Measurements from ENCODE around the gene CDSN.

Gene CDSN

DNA sequence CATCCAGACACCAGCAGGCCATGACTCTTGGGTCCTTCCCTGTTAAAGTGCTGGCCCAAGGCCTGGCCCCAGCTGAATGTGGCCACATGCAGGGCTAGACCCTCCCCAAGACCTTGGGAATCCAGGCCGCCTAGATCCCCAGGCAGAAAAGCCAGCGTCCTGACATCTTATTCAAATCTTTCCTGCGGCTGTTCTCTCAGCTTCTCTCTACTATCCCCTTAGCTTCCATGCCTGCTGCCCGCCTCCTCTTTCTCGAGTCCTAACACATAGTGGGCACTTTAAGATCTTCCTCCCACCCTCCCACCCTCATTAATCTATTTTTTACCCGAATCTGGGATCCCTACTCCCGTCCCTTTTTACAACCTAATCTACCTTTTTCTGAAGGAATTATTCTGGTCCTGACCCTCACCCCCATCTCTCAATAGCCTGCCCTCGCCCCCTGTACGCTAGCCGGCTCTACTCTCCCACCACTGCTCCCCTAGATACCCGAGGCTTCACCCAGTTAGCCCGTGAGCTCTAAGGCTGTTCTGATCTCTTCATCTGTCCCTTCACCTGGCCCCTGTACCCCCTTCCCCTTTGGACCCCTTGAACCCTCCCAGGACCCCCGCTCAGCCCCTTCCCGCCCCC, 37.4 kb upstream of the CDSN start, which contains the start of gene CCHCR1:
TSS of gene CCHCR1 (minus strand) at position 290 of the 627 bp plus-strand sequence. CDS start at position 88, 202 bp downstream.
- TF ChIP-seq GABPA (IDR thresholded peaks at IDR 0.05; ENCODE audit: low read depth): no peak
- TF ChIP-seq, protein P1, sequence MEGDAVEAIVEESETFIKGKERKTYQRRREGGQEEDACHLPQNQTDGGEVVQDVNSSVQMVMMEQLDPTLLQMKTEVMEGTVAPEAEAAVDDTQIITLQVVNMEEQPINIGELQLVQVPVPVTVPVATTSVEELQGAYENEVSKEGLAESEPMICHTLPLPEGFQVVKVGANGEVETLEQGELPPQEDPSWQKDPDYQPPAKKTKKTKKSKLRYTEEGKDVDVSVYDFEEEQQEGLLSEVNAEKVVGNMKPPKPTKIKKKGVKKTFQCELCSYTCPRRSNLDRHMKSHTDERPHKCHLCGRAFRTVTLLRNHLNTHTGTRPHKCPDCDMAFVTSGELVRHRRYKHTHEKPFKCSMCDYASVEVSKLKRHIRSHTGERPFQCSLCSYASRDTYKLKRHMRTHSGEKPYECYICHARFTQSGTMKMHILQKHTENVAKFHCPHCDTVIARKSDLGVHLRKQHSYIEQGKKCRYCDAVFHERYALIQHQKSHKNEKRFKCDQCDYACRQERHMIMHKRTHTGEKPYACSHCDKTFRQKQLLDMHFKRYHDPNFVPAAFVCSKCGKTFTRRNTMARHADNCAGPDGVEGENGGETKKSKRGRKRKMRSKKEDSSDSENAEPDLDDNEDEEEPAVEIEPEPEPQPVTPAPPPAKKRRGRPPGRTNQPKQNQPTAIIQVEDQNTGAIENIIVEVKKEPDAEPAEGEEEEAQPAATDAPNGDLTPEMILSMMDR (IDR thresholded peaks at IDR 0.05; ENCODE audit: insufficient read depth, low read length): no peak
- TF ChIP-seq, protein P2, sequence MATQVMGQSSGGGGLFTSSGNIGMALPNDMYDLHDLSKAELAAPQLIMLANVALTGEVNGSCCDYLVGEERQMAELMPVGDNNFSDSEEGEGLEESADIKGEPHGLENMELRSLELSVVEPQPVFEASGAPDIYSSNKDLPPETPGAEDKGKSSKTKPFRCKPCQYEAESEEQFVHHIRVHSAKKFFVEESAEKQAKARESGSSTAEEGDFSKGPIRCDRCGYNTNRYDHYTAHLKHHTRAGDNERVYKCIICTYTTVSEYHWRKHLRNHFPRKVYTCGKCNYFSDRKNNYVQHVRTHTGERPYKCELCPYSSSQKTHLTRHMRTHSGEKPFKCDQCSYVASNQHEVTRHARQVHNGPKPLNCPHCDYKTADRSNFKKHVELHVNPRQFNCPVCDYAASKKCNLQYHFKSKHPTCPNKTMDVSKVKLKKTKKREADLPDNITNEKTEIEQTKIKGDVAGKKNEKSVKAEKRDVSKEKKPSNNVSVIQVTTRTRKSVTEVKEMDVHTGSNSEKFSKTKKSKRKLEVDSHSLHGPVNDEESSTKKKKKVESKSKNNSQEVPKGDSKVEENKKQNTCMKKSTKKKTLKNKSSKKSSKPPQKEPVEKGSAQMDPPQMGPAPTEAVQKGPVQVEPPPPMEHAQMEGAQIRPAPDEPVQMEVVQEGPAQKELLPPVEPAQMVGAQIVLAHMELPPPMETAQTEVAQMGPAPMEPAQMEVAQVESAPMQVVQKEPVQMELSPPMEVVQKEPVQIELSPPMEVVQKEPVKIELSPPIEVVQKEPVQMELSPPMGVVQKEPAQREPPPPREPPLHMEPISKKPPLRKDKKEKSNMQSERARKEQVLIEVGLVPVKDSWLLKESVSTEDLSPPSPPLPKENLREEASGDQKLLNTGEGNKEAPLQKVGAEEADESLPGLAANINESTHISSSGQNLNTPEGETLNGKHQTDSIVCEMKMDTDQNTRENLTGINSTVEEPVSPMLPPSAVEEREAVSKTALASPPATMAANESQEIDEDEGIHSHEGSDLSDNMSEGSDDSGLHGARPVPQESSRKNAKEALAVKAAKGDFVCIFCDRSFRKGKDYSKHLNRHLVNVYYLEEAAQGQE (IDR thresholded peaks at IDR 0.05; ENCODE audit: insufficient replicate concordance, low read depth): no peak
- Histone ChIP-seq H3K27ac (replicated peaks) (peak within 1 kb of the TSS; percentile 72), H3K27me3 (ENCODE audit: insufficient read depth, poor library complexity, severe bottlenecking) (no peaks in the 10 kb centered on the region), H3K4me3 (replicated peaks; ENCODE audit: insufficient read depth, low read length) (peak within 1 kb of the TSS; percentile 88)
- no peak for DNase-seq (ENCODE audit: low read depth in 1 of 2, low spot score in 1 of 2)

DNA sequence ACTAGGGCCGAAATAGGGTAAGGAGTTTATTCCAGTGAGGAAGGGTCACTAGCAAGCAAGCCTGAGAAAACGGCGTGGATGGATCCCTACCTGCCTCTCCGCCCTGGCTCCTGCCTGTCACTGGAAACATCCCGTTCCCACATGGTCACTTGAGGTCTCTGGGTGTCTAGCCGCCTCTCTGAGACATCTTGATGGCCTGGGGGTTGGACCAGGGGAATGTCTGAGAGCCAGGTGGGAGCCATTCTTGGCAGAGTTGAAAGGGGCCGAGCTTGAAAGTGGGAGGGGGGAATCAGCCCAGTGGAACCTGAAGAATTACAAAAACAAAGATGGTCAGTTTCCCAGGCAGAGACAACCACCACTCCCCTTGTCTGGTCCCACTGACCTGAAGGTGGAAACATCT, 36.4 kb upstream of the CDSN start:
- H3K27ac ChIP-seq (replicated peaks): no peak overlapping the region
- no peak overlapping the region for H3K4me3 ChIP-seq (replicated peaks; ENCODE audit: insufficient read depth, low read length)
- no peak for DNase-seq (ENCODE audit: low read depth in 1 of 2, low spot score in 1 of 2)
- TF ChIP-seq POLR2AphosphoS5 (IDR thresholded peaks at IDR 0.05; ENCODE audit: low read depth) (no peak), SPI1 (IDR thresholded peaks at IDR 0.05; ENCODE audit: borderline replicate concordance, low read depth) (no peak), GABPA (IDR thresholded peaks at IDR 0.05; ENCODE audit: low read depth) (no peak)
- TF ChIP-seq, protein P1 (IDR thresholded peaks at IDR 0.05; ENCODE audit: insufficient read depth, low read length): no peak
- TF ChIP-seq, protein P2 (IDR thresholded peaks at IDR 0.05; ENCODE audit: insufficient replicate concordance, low read depth): no peak
- no peaks in the 10 kb centered on the region for H3K27me3 ChIP-seq (ENCODE audit: insufficient read depth, poor library complexity, severe bottlenecking)

DNA sequence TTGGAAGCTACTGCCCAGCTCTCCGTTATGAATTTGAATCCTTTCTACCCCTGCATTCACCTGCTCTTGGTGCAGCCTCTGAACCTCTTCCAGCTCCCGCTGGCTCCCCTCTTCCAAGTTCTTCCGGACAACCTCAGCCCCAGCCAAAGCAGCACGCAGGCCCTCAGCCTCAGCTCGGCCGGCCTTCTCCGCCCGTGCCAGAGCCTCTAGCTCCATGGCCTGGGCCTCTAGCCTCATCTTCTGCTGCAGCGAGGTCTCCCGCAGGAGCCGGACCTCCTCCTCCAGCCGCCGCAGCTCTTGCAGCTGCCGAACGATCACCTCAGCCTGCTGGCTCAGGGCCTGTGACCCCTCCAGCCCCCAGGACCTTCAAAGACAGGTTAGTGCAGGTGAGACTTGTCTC, 34.2 kb upstream of the CDSN start:
- Histone ChIP-seq H3K27ac (replicated peaks) (no peak overlapping the region), H3K4me3 (replicated peaks; ENCODE audit: insufficient read depth, low read length) (no peak overlapping the region), H3K27me3 (ENCODE audit: insufficient read depth, poor library complexity, severe bottlenecking) (no peaks in the 10 kb centered on the region)
- DNase-seq (ENCODE audit: low read depth in 1 of 2, low spot score in 1 of 2): no peak
- TF ChIP-seq, protein P1 (IDR thresholded peaks at IDR 0.05; ENCODE audit: insufficient read depth, low read length): no peak
- TF ChIP-seq POLR2AphosphoS5 (IDR thresholded peaks at IDR 0.05; ENCODE audit: low read depth) (no peak), GABPA (IDR thresholded peaks at IDR 0.05; ENCODE audit: low read depth) (no peak), SPI1 (IDR thresholded peaks at IDR 0.05; ENCODE audit: borderline replicate concordance, low read depth) (no peak)
- TF ChIP-seq, protein P2 (IDR thresholded peaks at IDR 0.05; ENCODE audit: insufficient replicate concordance, low read depth): no peak
